GDM1 (cell line): ENCODE data around the gene NEU1.

Source experiments
- DNase-seq: peaks from one replicate; lab custom pipeline; 2025; lab: John Stamatoyannopoulos, UW

NEU1 gene

GRCh38 chr6:31896493-31896855, 33.9 kb upstream of the NEU1 start:
- DNase-seq, result no peak

DNA sequence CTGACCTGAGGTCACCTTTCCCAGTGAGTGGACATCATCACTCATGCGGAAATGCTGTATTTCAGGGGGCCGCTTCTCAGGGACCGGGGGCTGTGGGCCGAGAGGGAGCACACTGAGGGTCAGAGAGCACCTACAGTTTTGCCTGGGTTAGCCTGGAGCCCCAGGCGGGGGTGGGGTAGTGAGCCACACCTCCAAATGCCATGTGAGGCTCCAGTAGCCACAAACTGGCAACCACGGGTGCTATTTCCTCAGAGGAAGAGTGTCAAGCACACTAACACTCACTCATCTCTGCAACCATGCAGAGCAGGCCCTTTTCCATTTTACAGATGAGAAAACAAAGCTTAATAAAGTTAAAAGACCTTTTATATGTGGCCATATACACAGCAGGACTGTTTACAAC, 30.2 kb upstream of the NEU1 start:
- DNase-seq, result no peak

DNA sequence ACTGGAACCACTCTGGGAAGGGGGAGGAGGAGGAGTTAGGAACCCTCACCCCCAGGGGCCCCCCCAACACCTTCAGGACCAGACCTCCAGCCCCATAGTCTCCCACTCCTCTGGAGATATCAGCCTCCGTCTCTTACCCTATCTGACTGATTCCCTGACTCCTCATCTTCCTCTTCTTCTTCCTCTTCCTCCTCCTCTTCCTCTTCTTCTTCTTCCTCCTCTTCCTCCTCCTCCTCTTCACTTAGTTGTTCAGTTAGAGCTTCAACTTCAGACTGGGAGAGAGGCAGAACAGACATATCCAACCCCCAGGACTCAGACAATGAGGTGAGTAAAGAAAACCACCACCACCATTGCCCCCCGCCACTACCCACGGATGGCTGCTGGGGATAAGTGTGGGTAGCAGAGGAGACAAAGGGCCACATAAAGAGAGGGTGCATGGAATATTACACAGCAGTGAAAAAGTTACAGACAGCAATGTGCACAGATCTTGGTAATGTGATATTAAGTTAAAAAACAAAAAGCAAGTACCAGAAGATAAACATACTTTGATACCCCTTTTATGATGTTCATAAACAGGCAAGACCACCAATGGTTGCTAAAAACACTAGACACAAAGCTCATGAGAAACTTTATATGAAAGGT, 26.8 kb upstream of the NEU1 start:
- no peak for DNase-seq

DNA sequence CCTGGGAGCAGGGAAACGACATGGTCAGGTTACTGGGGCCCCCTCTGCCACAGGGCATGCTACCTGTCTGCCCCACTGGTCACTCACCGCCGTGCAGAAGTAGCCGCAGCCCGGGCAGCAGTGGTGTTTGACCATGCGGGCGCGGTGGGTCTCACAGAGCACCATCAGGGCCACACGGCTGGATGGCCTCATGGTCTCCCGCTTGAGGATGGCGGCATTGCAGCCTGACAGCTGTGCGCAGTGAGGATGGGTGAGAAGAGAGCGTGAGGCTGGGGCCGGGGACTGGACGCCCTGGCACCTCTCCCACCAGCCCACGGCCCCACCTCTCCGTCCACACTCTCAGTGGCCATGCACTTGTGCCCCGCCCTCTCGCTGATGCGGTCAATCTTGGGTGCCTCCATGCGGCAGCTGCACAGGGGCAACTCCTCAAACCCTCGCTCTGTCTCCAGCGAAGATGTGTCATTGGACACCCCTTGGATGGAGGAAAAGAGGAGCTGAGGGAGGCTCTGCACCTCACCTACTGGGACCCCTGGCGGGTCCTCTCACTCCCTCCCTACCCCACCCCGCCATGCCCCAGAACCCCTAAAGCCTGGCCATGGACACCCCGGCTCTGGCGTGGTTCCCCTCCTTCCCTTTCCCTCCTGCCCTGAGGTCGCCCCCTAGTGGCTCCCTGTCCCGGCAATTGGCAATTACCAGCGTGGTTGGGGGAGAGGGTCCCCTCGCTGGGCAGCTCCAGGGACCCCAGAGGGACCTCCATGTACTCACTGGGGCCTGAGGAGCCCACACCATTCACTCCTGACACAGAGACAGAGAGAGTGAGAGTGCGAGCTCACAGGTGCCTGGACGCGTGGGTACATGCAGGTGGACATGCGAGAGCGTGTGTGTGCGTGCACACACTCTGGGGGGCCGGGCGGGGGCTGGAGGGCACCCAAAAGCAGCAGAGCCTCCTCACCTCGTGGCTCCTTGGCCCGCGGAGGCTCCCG, 25.9 kb upstream of the NEU1 start:
- no peak for DNase-seq

DNA sequence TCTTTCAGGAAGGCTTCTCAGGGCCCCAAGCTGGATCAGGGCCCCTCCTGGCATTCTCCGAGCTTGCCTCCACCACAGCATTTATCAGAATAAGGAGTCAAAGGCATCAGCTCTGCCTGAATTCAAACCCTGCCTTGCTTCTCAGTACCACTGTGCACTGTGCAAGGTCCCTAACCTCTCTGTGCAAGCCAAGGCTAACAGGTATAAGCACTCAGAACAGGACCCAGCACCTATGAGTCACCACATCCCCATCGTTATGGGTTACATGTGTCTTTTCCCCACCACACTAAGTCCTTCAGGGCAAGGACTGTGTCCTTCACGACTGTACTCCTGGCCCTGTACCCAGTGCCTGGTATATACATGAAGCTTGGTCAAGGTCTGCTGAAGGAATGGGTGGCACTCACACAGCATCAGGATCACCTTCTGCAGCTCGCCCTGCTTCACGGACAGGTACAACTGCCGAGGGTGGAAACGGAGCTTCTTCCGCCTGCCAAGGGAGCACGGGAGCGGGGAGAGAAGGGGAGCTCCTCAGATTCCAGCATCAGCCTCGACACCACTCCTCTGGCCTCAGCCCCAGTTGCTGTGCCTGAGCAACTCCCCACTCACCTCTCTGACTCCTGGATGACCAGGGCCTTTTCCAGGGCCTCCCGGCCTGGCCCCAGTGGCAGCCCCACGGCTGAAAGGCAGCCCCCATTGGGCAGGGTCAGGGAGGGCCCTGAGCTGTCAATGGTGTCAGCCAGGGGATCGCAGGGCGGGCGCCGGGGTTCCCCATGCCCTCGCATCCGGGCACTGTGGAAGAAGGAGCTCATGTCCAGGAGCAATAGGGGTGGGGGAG, 24.8 kb upstream of the NEU1 start:
- DNase-seq, result no peak

GRCh38 chr6:31886541-31886991, 23.9 kb upstream of the NEU1 start:
- DNase-seq, result no peak

DNA sequence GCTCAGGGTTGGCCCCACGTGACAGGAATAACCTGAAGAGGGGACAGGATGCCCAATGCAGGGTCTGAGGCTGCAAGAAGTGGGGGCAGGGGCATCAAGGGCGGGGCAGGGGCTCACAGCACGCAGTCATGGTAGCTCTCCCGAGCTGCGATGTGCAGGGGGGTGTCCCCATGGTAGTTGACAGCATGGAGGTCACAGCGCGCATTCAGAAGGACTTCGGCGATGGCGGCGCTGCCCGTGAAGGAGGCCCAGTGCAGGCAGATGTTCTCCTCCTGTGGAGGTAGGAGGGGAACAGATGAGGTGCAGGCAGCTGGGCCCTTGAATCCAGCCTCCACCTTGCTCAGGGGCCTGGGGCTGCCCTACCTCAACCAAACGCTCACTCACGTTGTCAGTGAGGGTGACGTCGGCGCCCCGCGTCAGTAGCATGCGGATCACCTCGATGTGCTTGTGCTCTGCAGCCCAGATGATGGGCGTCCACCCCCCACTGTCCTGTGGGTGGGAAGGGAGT, 22.0 kb upstream of the NEU1 start:
- no peak for DNase-seq

DNA sequence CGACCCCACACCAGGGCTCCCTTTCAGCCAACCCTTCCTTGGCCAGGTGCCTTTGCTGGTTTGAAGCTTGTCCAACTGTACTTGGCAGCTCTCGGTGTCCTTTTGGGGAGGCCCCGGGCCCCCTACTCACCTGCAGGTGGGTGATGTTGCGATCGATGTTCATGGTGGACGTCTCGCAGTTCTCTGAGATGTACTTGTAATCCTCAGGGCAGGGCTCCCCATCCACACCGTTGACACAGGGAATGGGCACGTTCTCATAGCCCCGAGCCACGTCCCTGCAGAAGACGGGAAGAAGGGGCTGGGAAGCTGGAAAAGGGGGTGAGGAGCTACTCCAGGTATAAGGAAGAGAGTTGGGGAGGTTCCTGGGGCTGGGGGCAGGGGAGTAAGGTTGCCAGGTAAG, 21.1 kb upstream of the NEU1 start:
- no peak for DNase-seq

- no peak for DNase-seq
These were observed 19.7 kb upstream of the NEU1 start for GRCh38 chr6:31882344-31882743.

DNA sequence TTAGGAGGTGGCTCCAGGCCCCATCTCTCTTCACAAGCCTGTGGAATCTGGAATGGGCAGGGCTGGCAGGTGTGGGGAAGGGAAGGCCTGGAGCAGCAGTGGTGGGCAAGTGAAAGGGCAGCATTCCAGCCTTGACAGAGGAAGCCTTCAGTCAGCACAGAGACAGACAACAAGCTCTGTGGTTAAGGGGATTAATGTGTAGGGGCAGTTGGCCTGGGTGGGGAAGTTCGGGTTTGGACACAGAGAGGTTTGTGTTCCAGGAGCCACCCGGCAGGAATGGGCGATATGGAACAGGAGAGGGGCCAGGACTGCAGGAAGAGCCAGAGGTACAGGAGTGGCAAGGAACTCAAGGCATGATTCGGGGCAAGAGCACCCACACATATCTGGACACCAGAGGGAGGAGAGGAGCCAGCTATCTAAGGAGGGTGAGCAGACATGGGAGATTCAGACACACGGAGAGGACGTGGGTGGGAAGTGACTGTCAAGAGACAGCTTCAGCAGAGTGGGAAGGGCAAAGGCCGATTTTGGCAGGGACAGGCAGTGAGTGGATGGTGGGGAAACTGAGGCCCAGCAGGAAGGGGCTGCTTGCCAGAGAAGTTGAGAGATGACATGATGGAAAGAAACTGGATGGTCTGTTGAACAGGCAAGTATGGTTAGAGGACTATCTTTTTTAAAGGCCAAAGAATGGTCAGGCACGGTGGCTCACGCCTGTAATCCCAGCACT, 18.7 kb upstream of the NEU1 start:
- DNase-seq, result no peak

- DNase-seq, result no peak
These were observed 18.0 kb upstream of the NEU1 start for GRCh38 chr6:31880616-31881015.

DNA sequence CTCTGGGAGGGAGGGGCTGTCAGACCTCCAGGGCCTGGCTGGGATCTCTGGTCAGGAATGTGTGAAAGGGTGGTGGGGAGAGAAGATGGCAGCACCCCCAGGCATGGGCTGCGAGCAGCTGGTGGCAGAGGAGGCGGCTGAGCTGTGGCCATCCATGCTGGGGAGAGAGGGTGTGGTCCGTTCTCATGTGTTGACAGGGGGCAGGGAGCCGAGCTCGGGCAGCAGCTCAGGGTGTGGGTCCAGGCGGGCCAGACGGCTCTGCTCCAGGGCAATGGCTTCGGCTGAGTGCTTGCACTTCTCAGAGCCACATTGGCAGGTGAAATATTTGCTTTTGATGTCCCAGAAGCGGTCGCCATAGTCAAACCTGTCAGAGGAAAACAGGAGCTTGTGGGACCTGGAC, 17.3 kb upstream of the NEU1 start:
- no peak for DNase-seq

DNA sequence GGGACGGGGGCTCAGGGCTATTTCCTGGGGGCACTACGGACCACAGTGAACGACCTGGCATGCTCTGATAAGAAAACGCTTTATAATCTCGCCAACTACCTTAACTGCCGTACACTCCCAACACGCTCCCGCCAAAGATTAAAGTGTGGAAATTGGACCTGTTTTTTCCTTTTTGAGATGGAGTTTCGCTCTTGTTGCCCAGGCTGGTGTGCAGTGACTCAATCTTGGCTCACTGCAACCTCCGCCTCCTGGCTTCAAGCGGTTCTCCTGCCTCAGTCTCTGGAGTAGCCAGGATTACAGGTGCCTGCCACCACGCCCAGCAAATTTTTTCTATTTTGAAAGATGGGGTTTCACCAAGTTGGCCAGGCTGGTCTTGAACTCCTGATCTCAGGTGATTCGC, 16.5 kb upstream of the NEU1 start:
- DNase-seq, result no peak

GRCh38 chr6:31878726-31879125, 16.1 kb upstream of the NEU1 start, which contains the start of gene SLC44A4:
TSS of gene SLC44A4 (minus strand) at chr6:31878997. CDS start at chr6:31878980, 17 bp downstream.
- no peak for DNase-seq

DNA sequence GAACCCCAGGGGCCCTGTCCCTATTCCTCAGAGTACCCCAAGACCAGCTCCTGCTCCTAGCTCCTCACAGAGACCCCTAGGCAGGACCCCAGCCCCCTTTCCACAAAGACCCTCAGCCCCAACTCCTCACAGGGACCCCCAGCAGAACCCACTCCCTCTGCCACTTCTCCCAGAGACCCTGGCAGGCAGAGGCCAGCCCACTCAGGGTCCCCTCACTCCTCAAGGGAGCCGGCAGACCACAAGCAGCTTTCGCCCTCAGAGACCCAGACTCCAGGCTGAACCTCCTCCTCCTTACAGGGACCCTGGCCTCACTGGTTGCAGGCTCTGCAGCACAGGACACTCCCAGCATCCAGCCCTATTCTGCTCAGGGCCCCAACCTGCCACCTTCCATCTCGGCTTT, 15.6 kb upstream of the NEU1 start:
- DNase-seq, result no peak

GRCh38 chr6:31877651-31878161, 15.1 kb upstream of the NEU1 start:
- DNase-seq, result no peak

- DNase-seq, result no peak
These were observed 14.6 kb upstream of the NEU1 start for GRCh38 chr6:31877125-31877650.

DNA sequence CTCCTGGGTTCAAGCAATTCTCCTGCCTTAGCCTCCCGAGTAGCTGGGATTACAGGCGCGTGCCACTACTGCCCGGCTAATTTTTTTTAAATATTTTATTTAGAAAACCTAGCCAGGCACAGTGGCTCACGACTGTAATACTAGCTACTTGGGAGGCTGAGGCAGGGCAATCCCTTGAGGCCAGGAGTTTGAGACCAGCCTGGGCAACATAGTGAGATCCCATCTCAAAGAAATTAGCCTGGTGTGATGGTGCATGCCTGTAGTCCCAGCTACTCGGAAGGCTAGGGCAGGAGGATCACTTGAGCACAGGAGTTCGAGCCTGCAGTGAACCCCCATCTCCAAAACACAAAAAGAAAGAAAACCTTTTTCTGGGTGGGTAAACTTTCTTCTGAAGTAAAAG, 13.7 kb upstream of the NEU1 start:
- no peak for DNase-seq

DNA sequence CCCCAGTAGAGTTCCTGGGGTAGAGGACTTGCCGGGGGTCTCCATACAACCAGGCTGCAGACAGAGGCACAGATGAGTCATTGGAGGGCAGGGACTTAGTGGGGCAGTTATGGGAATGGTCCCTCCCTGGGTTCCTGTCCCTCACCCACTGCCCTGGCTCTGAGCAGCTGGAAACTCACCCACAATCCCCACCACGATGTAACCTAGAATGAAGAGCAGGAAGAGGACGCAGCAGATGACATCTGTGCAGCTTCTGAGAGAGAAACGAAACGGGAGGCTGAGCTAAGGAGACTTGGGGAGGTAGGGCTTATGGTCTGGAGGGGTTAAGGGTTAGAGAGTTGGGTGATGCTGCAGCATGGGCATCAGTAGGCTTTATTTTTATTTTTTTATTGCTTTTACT, 13.3 kb upstream of the NEU1 start:
- DNase-seq, result no peak

GRCh38 chr6:31874836-31875572, 12.4 kb upstream of the NEU1 start:
- DNase-seq, result no peak
